Measurements from ENCODE around the gene CRTAP.
A peak's percentile ranks its signal among the peaks of the same experiment; 100 is the strongest.

CRTAP gene

DNA sequence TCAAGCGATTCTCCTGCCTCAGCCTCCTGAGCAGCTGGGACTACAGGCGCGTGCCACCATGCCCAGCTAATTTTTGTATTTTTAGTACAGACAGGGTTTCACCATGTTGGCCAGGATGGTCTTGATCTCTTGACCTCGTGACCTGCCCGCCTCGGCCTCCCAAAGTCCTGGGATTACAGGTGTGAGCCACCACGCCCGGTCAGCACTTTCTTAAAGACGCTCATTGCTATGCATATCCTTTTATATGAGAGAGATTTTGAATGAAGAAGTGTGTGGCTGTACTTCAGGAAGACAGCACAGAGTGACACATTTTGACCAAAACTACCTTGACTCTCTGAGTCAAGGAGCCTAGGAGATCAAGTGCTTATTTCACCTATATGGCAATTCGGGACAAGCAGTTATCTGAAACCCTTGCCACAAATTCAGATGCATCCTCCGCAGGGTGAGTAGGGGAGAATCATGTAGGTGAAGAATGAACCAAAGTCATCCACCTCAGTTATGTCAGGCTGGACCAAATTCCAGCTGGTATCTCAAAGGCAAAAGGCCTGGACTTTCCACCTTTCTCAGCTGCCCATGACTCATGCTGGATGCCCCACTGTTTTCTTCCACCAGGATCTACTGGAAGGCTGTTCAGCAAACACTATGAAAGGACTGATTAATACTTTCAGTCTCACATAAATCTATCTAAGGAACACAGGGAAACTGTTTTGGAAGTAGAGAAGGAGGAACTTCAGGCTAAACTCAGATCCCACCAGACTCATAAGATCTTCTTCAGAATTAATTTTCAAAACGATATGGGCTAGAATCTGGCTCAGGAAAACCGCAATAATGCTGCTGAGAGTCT, 72.9 kb downstream of the CRTAP start:
- no peaks in the 10 kb centered on the region for H3K36me3 ChIP-seq (ENCODE audit: insufficient read depth, low read length)
- peaks cover 6% of the 10 kb centered on the region for H3K4me1 ChIP-seq (ENCODE audit: insufficient read depth, low read length, poor library complexity, severe bottlenecking)
- peak overlapping the region; percentile 41 for H3K4me2 ChIP-seq (ENCODE audit: low read depth, low read length, poor library complexity, severe bottlenecking)
- no peak overlapping the region for H3K9ac ChIP-seq (ENCODE audit: low read depth, low read length, poor library complexity, severe bottlenecking)
- TF ChIP-seq, protein P1, sequence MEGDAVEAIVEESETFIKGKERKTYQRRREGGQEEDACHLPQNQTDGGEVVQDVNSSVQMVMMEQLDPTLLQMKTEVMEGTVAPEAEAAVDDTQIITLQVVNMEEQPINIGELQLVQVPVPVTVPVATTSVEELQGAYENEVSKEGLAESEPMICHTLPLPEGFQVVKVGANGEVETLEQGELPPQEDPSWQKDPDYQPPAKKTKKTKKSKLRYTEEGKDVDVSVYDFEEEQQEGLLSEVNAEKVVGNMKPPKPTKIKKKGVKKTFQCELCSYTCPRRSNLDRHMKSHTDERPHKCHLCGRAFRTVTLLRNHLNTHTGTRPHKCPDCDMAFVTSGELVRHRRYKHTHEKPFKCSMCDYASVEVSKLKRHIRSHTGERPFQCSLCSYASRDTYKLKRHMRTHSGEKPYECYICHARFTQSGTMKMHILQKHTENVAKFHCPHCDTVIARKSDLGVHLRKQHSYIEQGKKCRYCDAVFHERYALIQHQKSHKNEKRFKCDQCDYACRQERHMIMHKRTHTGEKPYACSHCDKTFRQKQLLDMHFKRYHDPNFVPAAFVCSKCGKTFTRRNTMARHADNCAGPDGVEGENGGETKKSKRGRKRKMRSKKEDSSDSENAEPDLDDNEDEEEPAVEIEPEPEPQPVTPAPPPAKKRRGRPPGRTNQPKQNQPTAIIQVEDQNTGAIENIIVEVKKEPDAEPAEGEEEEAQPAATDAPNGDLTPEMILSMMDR (conservative IDR thresholded peaks at IDR 0.05; ENCODE audit: low read length): no peak
- no peak for TF ChIP-seq EZH2phosphoT487 (IDR thresholded peaks at IDR 0.05; ENCODE audit: borderline replicate concordance)
- no peaks in the 10 kb centered on the region for H3K27me3 ChIP-seq (ENCODE audit: insufficient read depth, low read length, poor library complexity, severe bottlenecking)
- no peaks in the 10 kb centered on the region for H3F3A ChIP-seq (ENCODE audit: low read depth)
- no peaks in the 10 kb centered on the region for H3K79me2 ChIP-seq (ENCODE audit: insufficient read depth, low read length)
- H3K9me2 ChIP-seq (replicated peaks; ENCODE audit: low read depth, low read length): no peaks in the 10 kb centered on the region
- no peaks in the 10 kb centered on the region for H3K9me3 ChIP-seq (ENCODE audit: insufficient read depth, low read depth, low read length)
- H4K20me1 ChIP-seq (ENCODE audit: insufficient read depth, low read length, poor library complexity, severe bottlenecking): no peaks in the 10 kb centered on the region
- H3K4me3 ChIP-seq (ENCODE audit: low read length, poor library complexity, severe bottlenecking): no peak overlapping the region
- H2AFZ ChIP-seq (ENCODE audit: low read length): no peak overlapping the region

- H3K4me2 ChIP-seq (ENCODE audit: low read depth, low read length, poor library complexity, severe bottlenecking): peak overlapping the region; percentile 41
- H3K4me1 ChIP-seq (ENCODE audit: insufficient read depth, low read length, poor library complexity, severe bottlenecking): peaks cover 6% of the 10 kb centered on the region
- no peaks in the 10 kb centered on the region for H3K9me3 ChIP-seq (ENCODE audit: insufficient read depth, low read depth, low read length)
- H3K79me2 ChIP-seq (ENCODE audit: insufficient read depth, low read length): no peaks in the 10 kb centered on the region
- H2AFZ ChIP-seq (ENCODE audit: low read length): no peak overlapping the region
- H3K9ac ChIP-seq (ENCODE audit: low read depth, low read length, poor library complexity, severe bottlenecking): no peak overlapping the region
- H3K36me3 ChIP-seq (ENCODE audit: insufficient read depth, low read length): no peaks in the 10 kb centered on the region
- no peaks in the 10 kb centered on the region for H4K20me1 ChIP-seq (ENCODE audit: insufficient read depth, low read length, poor library complexity, severe bottlenecking)
- no peaks in the 10 kb centered on the region for H3F3A ChIP-seq (ENCODE audit: low read depth)
- no peaks in the 10 kb centered on the region for H3K9me2 ChIP-seq (replicated peaks; ENCODE audit: low read depth, low read length)
- no peaks in the 10 kb centered on the region for H3K27me3 ChIP-seq (ENCODE audit: insufficient read depth, low read length, poor library complexity, severe bottlenecking)
- TF ChIP-seq, protein P1 (conservative IDR thresholded peaks at IDR 0.05; ENCODE audit: low read length): no peak
- no peak for TF ChIP-seq EZH2phosphoT487 (IDR thresholded peaks at IDR 0.05; ENCODE audit: borderline replicate concordance)
- no peak overlapping the region for H3K4me3 ChIP-seq (ENCODE audit: low read length, poor library complexity, severe bottlenecking)
Observed at GRCh38 chr3:33187368-33187634, 73.5 kb downstream of the CRTAP start.

GRCh38 chr3:33194303-33194702, 80.5 kb downstream of the CRTAP start:
- no peak overlapping the region for H2AFZ ChIP-seq (ENCODE audit: low read length)
- H3K4me3 ChIP-seq (ENCODE audit: low read length, poor library complexity, severe bottlenecking): no peak overlapping the region
- no peaks in the 10 kb centered on the region for H3K4me1 ChIP-seq (ENCODE audit: insufficient read depth, low read length, poor library complexity, severe bottlenecking)
- H3K79me2 ChIP-seq (ENCODE audit: insufficient read depth, low read length): no peaks in the 10 kb centered on the region
- no peak overlapping the region for H3K9ac ChIP-seq (ENCODE audit: low read depth, low read length, poor library complexity, severe bottlenecking)
- no peaks in the 10 kb centered on the region for H3K9me2 ChIP-seq (replicated peaks; ENCODE audit: low read depth, low read length)
- no peaks in the 10 kb centered on the region for H3K9me3 ChIP-seq (ENCODE audit: insufficient read depth, low read depth, low read length)
- H3K4me2 ChIP-seq (ENCODE audit: low read depth, low read length, poor library complexity, severe bottlenecking): no peak overlapping the region
- no peaks in the 10 kb centered on the region for H3K27me3 ChIP-seq (ENCODE audit: insufficient read depth, low read length, poor library complexity, severe bottlenecking)
- no peak for TF ChIP-seq EZH2phosphoT487 (IDR thresholded peaks at IDR 0.05; ENCODE audit: borderline replicate concordance)
- TF ChIP-seq, protein P1 (conservative IDR thresholded peaks at IDR 0.05; ENCODE audit: low read length): no peak
- H3K36me3 ChIP-seq (ENCODE audit: insufficient read depth, low read length): no peaks in the 10 kb centered on the region
- H3F3A ChIP-seq (ENCODE audit: low read depth): no peaks in the 10 kb centered on the region
- H4K20me1 ChIP-seq (ENCODE audit: insufficient read depth, low read length, poor library complexity, severe bottlenecking): no peaks in the 10 kb centered on the region
